ENCODE results near the gene CTXND1. TPM values are rescaled to one million over a fixed set of nuclear protein-coding genes. Genes with fewer than 3 reads are reported as not detected.

The CTXND1 gene
- total and polyA plus RNA-seq, 2 of the 13 experiments (the other 11 are each of a cell fraction or from before 2014, with no cell fraction given) = 1.2 to 2.1 TPM

DNA sequence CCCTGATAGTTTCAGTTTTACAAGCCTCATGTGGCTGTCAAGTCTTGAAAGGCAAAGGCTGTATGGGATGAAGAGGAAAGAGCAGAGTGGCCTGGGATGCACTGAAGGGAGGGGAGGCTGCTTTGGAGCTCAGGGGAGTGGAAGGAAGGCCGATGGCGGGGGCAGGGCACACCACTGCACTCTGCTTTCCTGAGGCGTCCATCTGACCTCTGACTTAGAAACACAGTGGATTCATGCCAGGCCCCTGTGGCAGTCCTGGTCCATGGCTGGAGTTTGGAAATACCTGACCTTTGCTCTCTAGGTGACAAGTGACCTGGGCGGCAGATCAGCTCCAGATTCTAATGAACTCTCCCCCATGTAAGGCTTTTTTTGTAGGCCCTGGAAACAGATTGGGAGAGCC, 80.2 kb downstream of the CTXND1 start (continued):
- TF ChIP-seq, protein P1, sequence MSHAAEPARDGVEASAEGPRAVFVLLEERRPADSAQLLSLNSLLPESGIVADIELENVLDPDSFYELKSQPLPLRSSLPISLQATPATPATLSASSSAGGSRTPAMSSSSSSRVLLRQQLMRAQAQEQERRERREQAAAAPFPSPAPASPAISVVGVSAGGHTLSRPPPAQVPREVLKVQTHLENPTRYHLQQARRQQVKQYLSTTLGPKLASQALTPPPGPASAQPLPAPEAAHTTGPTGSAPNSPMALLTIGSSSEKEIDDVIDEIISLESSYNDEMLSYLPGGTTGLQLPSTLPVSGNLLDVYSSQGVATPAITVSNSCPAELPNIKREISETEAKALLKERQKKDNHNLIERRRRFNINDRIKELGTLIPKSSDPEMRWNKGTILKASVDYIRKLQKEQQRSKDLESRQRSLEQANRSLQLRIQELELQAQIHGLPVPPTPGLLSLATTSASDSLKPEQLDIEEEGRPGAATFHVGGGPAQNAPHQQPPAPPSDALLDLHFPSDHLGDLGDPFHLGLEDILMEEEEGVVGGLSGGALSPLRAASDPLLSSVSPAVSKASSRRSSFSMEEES (CRISPR knock-in tag; IDR thresholded peaks at IDR 0.05) = no peak
- TF ChIP-seq KAT8 (CRISPR knock-in tag; IDR thresholded peaks at IDR 0.05) (peak; percentile 44; the same call in 1 of the 2 replicates), ZBTB8A (CRISPR knock-in tag; IDR thresholded peaks at IDR 0.05; ENCODE audit: borderline replicate concordance, low read depth) (no peak), TBL1XR1 (IDR thresholded peaks at IDR 0.05; ENCODE audit: borderline replicate concordance, low read length, partially characterized antibody) (peak; percentile 41), ZKSCAN8 (CRISPR knock-in tag; IDR thresholded peaks at IDR 0.05; ENCODE audit: borderline replicate concordance) (peak; percentile 35; the same call in 1 of the 2 replicates), MEF2D (CRISPR knock-in tag; IDR thresholded peaks at IDR 0.05) (peak; percentile 41; the same call in 1 of the 2 replicates), ZNF746 (CRISPR knock-in tag; IDR thresholded peaks at IDR 0.05) (0 out of 2 replicates have a peak, but pooled peaks have one; percentile 49), ZMAT3 (CRISPR knock-in tag; conservative IDR thresholded peaks at IDR 0.05) (0 out of 2 replicates have a peak, but pooled peaks have one; percentile 55), FOXA3 (CRISPR knock-in tag; IDR thresholded peaks at IDR 0.05) (peak; percentile 59), ZNF468 (CRISPR knock-in tag; IDR thresholded peaks at IDR 0.05) (no peak), ZNF274 (CRISPR knock-in tag; IDR thresholded peaks at IDR 0.05) (0 out of 2 replicates have a peak, but pooled peaks have one; percentile 41), ZFYVE20 (CRISPR knock-in tag; IDR thresholded peaks at IDR 0.05; ENCODE audit: borderline replicate concordance, low read depth) (no peak), ZNF772 (CRISPR knock-in tag; IDR thresholded peaks at IDR 0.05) (no peak), ZBTB7B (CRISPR knock-in tag; IDR thresholded peaks at IDR 0.05) (peak; percentile 78), ZNF232 (CRISPR knock-in tag; IDR thresholded peaks at IDR 0.05; ENCODE audit: borderline replicate concordance) (no peak), FOSL2 (CRISPR knock-in tag; IDR thresholded peaks at IDR 0.05) (peak; percentile 42), XRCC5 (optimal IDR thresholded peaks at IDR 0.05; ENCODE audit: low read length) (peak; percentile 75), ZMYM4 (CRISPR knock-in tag; IDR thresholded peaks at IDR 0.05) (peak; percentile 85), FIP1L1 (IDR thresholded peaks at IDR 0.05; ENCODE audit: borderline replicate concordance, insufficient read depth, low read depth, low read length) (no peak), ZNF674 (CRISPR knock-in tag; IDR thresholded peaks at IDR 0.05; ENCODE audit: low read depth) (no peak), MTA1 (CRISPR knock-in tag; IDR thresholded peaks at IDR 0.05; ENCODE audit: borderline replicate concordance) (peak; percentile 87), ZNF552 (CRISPR knock-in tag; IDR thresholded peaks at IDR 0.05; ENCODE audit: borderline replicate concordance) (no peak), ZEB1 (IDR thresholded peaks at IDR 0.05; ENCODE audit: insufficient replicate concordance, low read depth) (peak; percentile 29), RXRA (CRISPR knock-in tag; IDR thresholded peaks at IDR 0.05) (peak; percentile 95), ZNF549 (CRISPR knock-in tag; IDR thresholded peaks at IDR 0.05) (0 out of 2 replicates have a peak, but pooled peaks have one; percentile 88), BCL6 (CRISPR knock-in tag; IDR thresholded peaks at IDR 0.05) (peak; percentile 40; the same call in 1 of the 2 replicates)
- TF ChIP-seq, protein P2, sequence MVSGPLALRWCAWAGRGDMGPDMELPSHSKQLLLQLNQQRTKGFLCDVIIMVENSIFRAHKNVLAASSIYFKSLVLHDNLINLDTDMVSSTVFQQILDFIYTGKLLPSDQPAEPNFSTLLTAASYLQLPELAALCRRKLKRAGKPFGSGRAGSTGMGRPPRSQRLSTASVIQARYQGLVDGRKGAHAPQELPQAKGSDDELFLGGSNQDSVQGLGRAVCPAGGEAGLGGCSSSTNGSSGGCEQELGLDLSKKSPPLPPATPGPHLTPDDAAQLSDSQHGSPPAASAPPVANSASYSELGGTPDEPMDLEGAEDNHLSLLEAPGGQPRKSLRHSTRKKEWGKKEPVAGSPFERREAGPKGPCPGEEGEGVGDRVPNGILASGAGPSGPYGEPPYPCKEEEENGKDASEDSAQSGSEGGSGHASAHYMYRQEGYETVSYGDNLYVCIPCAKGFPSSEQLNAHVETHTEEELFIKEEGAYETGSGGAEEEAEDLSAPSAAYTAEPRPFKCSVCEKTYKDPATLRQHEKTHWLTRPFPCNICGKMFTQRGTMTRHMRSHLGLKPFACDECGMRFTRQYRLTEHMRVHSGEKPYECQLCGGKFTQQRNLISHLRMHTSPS (CRISPR knock-in tag; IDR thresholded peaks at IDR 0.05; ENCODE audit: low read depth) = peak; percentile 88; the same call in 1 of the 2 replicates
- TF ChIP-seq, protein P3, sequence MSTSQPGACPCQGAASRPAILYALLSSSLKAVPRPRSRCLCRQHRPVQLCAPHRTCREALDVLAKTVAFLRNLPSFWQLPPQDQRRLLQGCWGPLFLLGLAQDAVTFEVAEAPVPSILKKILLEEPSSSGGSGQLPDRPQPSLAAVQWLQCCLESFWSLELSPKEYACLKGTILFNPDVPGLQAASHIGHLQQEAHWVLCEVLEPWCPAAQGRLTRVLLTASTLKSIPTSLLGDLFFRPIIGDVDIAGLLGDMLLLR (CRISPR knock-in tag; IDR thresholded peaks at IDR 0.05) = no peak

Data from HepG2 (cell line).